ENCODE measurements around the gene TRAPPC2B.
"Not testable (repeated sequence)": the region's sequence is repeated elsewhere in the genome, so short reads cannot be mapped to it uniquely, and the experiment has no call there.

Gene TRAPPC2B

GRCh38 chr19:57374647-57375046 lies 11.3 kb downstream of the TRAPPC2B start:
- DNase-seq = not testable (repeated sequence)

- no peak for DNase-seq
Measured at GRCh38 chr19:57376151-57376550, 12.8 kb downstream of the TRAPPC2B start.

- DNase-seq = no peak
Measured at GRCh38 chr19:57377498-57378146, 14.3 kb downstream of the TRAPPC2B start.

- DNase-seq = no peak
Measured at GRCh38 chr19:57380923-57381322, 17.6 kb downstream of the TRAPPC2B start.

GRCh38 chr19:57382806-57383488 lies 19.6 kb downstream of the TRAPPC2B start:
- DNase-seq = no peak

- no peak for DNase-seq
Measured at GRCh38 chr19:57389194-57389729, 25.9 kb downstream of the TRAPPC2B start.

GRCh38 chr19:57389730-57390598 lies 26.6 kb downstream of the TRAPPC2B start, which contains the start of gene ZNF548:
Gene ZNF548, plus strand, starts transcription at chr19:57389854. Its CDS starts 246 bp downstream, at chr19:57390100.
- DNase-seq = peak; percentile 99

GRCh38 chr19:57395710-57396109 lies 32.4 kb downstream of the TRAPPC2B start:
- no peak for DNase-seq

- DNase-seq = no peak
Measured at GRCh38 chr19:57398868-57399267, 35.5 kb downstream of the TRAPPC2B start.

GRCh38 chr19:57403737-57404563 lies 40.6 kb downstream of the TRAPPC2B start:
- DNase-seq = no peak

- DNase-seq = peak; percentile 78
Measured at GRCh38 chr19:57406516-57407123, 43.3 kb downstream of the TRAPPC2B start.

GRCh38 chr19:57410877-57411671 lies 47.7 kb downstream of the TRAPPC2B start, which contains the start of gene ZNF17:
Gene ZNF17, plus strand, starts transcription at chr19:57411161. Its CDS starts 2,455 bp downstream, at chr19:57413616.
- DNase-seq = peak; percentile 96

Data from hematopoietic multipotent progenitor cell treated with erythropoietin and hydrocortisone succinate and interleukin-3 and kit ligand, for 8 days (in vitro differentiated cells).